GM18511 (cell line): Measurements from ENCODE around the gene NPHP4.
"Not testable (repeated sequence)": the region's sequence is repeated elsewhere in the genome, so short reads cannot be mapped to it uniquely, and the experiment has no call there.

ENCODE experiments used
- ATAC-seq: cut with Tn5 transposase; IDR thresholded peaks from one replicate; pipeline ENCODE4 v1.9.1; 2021; ENCODE audit warnings: mild to moderate bottlenecking, moderate library complexity; ENCODE audit not compliant: unreplicated experiment

NPHP4 gene

DNA sequence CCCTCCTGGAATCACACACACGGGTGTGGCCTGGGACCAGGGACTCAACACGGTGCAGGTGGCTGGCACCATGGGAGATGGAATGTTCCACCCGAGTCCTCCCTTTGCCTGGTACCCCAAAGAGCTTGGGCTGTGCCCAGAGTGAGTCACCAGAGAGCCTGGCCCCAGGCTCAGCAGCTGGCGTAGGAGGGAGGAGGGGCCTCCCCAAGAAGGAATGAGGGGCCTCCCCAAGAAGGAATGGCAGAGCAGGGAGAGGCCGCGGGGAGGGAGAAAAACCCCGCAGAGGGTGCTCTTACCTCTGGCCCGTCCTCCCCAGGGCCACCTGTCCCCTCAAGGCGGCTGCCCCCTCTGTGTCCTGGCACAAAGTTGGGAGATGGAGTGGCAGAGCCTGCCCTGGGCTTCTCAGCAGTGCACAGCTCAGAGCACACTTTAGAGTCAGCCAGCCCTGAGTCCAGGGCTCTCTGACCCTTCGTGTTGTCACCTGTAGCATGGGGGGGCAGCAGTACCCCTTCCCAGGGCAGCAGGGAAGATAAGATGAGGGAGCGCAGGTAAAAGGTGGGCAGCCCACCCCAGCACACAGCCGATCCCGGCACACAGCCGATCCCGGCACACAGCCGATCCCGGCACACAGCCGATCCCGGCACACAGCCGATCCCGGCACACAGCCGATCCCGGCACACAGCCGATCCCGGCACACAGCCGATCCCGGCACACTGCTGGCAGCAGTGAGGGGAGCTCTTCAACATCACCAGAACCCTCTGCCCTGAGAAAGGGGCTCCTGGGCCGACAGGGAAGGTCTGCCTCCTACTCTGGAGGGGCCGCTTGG, 33.3 kb upstream of the NPHP4 start:
- ATAC-seq: no peak

DNA sequence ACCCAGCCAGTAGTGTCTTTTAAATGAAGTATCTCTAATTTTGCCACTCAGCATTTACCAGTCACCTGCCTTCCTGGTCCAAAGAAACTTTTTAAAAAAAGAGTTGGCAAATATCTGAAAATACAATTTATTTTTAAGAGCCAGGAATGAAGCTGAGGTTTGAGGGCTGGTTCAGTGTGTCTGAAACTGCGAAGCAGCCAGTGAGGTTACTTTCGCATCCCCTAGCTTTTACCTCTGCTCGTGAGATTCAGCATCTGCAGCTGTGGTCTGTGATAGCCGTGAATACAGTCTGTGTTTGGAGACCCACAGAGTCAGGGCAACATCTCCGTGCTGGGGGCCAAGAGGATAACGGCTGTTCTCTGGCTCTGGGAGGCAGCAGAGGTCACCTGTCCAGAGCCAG, 32.2 kb upstream of the NPHP4 start:
- no peak for ATAC-seq

DNA sequence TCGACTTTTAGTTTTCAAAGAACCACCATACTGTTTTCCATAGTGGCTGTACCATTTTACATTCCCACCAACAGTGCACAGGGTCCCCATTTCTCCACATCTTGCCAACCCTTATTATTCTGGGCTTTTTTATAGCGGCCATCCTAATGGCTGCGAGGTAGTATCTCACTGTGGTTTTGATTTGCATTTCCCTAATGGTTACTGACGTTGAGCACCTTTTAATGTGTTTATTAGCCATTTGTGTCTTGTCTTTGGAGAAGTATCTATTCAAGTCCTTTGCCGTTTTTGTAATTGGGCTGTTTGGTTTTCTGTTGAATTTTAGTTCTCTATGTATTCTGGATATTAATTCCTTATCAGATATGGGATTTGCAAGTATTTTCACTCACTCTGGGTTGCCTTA, 31.1 kb upstream of the NPHP4 start:
- no peak for ATAC-seq

DNA sequence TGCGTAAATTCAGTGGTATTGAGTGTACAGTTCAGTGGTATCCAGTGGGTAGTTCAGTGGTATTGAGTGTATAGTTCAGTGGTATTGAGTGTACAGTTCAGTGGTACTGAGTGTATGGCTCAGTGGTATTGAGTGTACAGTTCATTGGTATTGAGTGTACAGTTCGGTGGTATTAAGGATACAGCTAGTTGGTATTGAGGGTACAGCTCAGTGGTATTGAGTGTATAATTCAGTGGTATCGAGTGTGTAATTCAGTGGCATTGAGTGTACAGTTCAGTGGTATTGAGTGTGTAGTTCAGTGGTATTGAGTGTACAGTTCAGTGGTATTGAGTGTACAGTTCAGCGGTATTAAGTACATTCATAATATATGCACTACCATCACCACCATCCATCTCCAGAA, 30.0 kb upstream of the NPHP4 start:
- no peak for ATAC-seq

DNA sequence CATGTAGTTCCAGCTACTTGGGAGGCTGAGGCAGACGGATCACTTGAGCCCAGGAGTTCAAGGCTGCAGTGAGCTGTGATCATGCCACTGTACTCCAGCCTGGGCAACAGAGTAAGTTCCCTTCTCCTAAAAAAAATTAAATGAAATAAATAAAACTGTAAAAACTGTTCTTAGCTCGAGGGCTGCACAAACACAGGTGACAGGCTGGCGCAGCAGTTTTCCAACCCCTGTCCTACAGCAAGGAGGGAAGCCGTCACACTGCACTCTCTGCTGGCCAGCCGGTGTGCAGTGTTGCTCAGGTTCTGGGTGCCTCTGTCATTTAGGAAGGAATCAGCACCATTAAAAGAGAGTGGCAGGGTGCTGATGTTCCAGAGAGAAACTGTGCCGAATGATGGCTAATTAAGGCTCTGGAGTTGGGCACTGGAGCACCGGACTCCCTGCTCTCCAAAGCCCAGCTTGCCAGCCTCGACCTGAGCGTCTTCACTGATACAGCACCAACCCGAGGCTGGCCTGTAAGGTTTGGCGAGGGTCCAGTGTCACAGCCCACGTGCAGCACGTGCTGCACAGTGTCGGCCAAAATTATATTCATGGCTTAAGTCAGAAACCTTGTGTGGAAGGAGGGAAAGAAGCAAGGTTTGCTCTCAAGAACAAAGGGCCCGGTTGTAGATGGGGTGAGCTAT, 27.1 kb upstream of the NPHP4 start:
- ATAC-seq: no peak

DNA sequence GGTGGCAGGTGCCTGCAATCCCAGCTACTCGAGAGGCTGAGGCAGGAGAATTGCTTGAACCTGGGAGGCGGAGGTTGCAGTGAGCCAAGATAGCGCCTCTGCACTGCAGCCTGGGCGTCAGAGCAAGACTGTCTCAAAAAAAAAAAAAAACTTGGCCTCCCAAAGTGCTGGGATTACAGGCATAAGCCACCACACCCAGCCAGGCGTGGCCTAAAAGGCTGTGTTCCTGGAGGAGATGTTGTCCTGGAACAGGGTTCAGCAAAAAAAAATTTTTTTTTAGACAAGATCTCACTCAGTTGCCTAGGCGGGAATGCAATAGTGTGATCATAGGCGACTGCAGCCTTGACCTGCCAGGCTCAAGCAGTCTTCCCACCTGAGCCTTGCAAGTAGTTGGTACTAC, 25.4 kb upstream of the NPHP4 start:
- ATAC-seq: not testable (repeated sequence)

DNA sequence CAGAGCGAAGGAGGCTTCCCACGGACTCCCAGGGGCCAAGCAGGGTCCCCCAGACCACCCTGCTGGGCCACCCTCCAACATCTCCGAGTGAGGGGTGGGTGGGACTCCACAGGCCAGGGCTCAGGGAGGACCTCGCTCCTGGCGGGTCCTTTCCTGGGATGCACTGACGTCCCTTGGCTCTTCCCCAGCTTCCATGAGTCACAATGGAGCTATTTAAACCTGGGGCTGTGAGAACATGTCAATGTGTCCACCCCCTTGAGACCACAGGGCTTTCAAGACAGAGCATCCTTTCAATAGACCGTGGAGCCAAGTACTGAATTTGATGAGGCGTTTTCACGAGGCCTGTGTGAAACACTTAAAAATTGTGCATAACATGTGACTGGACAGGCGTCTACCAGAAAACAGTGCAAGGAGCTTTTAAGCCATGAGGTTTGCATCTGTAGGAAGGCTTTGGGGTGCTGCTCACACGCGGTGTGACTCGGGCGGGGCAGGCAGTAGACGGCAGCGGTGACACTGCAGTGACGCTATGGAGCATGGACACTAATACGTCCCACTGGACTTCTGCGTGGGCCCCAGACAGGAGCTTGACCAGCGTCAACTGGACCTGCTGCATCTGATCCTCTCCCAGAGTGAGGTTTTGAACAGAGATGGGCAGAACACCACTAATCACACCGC, 24.1 kb upstream of the NPHP4 start:
- ATAC-seq: no peak

DNA sequence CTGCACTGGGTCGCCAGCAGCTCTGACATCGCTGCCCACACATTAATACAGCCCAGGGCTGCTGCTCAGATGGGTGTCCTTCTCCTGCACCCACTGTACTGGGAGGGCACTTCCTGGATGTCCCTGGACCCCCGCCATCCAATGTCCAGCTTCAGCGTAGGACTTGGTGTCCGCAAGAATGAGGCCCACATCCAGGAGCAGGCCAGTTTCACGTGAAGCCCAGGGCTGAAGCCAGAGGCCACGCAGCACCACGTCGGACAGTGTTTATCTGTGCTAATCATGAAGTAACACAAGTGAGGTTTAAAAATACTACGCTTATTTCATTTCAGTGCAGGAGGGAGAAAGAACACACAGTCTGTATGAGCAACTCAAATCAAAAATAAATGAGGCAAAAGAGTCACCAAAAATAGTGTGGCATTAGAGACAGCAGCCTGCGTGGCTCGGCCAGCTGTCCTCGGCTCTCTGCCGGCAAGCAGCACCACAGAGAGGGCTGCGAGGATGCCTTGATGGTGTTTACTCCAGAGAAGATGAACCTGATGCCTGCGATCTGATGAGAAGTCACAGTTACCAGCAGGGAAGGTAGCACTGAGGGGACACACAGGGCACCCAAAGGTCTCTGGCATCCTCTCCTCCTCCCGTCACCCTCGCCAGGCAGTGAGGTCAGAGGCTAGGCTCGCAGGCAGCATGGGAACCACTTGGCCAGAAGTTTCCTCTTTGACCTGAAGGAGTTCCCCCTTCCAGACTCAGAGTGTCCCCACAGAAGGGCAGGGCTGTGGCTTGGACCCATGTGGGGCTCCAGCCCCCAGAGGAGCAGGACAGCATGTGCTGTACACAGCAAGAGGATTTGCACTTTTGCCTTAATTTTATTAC, 22.1 kb upstream of the NPHP4 start:
- ATAC-seq: no peak

DNA sequence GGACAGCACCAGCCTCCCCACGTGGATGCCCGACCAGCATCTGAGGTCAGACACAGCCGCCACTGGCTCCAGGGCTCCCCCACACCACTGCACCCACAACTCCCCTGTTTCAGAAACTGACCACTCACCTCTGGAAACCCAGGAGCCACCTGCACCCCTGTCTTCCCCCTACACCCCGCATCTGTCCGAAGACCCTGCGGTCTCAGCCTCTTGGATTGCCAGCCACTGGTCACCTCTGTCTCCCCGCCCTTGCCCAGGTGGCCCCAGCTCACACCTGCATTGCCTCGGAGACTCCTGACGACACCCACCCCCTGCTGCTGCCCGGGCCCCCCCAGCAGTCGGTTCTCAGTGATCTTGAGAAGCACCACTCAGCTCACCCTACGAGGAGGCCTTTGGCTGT, 21.3 kb upstream of the NPHP4 start:
- ATAC-seq: no peak

DNA sequence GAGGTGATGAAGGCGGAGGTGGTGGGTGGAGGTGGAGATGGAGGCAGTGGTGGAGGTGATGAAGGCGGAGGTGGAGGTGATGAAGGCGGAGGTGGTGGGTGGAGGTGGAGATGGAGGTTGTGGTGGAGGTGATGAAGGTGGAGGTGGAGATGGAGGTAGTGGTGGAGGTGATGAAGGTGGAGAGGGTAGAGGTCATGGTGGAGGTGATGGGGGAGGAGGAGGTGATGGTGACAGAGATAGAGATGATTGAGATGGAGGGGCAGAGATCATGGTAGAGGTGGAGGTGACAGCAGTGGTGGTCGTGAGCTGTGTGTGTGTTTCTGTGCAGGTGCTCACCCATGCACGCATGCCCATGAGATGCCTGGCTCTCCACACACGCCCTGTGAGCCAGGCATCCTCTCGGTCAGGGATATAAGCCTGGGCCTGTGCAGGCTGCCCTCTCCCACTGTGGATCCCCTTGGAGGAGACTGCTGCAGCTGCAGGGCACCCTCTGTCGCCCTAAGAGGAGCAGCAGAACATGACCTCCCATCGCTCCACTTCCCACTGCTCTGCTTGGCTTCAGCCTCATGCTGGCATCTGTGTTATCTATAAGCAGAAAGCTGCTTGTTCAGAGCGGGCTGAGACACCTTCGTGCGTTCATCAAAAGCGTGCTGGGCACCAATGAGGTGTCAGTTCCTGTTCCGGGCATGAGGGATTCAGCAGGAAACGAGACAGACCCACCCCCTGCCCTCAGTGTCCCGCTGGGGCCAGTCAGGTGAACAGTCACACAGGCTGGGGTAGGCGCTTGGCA, 20.5 kb upstream of the NPHP4 start:
- ATAC-seq: no peak

DNA sequence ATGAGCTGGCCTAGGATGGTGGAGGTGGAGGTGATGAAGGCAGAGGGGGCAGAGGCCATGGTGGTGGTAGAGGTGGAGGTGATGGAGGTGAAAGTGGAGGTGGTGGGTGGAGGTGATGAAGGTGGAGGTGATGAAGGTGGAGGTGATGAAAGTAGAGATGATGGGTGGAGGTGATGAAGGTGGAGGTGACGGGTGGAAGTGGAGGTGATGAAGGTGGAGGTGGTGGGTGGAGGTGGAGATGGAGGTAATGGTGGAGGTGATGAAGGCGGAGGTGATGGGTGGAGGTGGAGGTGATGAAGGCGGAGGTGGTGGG, 19.7 kb upstream of the NPHP4 start:
- no peak for ATAC-seq

DNA sequence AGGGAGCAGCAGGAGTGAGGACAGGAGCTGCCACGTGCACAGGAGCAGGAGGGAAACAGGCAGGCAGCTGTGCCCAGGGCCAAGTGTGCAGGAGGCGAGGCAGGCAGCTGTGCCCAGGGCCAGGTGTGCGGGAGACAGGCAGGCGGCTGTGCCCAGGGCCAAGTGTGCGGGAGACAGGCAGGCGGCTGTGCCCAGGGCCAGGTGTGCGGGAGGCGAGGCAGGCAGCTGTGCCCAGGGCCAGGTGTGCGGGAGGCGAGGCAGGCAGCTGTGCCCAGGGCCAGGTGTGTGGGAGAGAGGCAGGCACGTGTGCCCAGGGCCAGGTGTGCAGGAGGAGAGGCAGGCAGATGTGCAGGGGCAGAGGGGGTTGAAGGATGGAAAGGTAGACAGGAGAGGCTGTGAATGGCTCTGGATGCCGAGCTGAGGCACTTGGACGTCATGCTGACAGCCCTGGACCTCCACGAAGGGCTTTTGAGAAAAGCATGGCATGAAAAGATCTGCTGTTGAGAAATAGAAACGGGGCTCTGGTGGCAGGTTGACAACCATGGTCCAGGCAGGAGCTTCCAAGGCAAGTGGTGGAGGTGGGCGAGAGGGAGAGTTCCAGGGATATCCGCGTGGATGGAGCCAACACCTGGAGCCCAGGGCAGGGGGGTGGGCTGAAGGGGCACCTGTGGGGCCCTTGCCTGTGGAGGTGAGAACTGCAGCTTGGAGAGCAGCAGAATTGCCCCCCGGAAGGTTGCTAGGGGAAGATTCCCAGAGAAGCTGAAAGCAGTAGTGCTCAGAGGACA, 19.1 kb upstream of the NPHP4 start:
- no peak for ATAC-seq

DNA sequence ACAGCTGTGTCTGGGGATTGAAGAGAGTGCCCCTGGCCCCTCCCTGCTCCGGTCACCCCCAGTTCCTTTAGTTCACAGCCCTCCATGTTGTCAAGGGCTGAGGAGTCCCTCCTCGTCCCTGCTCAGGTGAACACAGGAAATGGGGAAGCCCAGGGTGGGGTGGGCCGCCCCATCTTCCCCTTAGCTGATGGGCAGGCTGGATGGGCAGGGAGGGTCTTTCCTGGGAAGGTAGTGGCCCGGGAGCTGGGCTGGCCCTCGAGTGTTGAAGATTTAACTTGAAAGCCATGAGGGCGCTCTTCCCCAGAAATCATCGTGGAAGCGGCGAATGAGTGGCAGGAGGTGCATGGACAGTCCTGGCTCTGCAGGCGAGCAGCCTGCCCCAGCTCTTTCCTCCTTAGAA, 18.3 kb upstream of the NPHP4 start:
- no peak for ATAC-seq

DNA sequence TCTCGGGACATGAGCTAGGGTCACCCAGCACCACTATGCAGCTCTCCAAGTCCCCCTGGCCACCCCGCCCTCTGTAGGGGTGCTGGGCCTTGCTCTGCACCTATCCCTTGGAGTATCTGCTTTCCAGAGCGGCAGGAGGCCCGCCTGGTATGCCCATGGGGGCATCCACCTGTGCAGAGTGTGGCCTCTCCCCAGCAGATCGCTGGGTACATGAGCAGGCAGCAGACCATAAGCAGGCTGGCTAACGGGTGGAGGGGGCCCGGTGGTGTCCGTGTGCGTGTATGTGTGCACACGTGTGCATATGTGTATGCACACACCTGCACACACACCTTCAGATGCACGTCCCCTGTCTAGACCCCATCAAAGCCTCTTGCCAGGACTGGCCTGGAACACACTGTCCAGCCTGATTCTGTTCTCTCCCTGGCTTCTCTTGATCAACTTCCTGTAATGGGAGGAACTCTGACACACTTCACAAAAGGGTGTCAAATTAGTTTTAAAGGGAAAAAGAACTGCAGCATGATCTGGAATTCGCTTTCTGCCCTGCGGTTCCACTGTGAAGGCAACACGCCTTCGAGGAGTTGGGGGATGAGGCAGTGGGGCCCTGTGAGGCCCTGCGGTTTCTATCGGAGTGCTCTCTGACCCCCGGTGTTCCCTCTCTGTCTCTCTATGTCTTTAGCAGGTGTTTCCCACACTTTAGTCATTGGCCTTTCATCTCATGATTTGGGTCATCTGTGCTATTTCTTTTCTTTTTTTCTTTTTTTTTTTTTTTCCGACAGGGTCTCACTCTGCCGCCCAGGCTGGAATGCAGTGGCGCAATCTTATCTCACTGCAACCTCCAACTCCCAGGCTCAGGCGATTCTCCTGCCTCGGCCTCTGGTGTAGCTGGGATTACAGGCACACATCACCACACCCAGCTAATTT, 17.2 kb upstream of the NPHP4 start:
- ATAC-seq: no peak

DNA sequence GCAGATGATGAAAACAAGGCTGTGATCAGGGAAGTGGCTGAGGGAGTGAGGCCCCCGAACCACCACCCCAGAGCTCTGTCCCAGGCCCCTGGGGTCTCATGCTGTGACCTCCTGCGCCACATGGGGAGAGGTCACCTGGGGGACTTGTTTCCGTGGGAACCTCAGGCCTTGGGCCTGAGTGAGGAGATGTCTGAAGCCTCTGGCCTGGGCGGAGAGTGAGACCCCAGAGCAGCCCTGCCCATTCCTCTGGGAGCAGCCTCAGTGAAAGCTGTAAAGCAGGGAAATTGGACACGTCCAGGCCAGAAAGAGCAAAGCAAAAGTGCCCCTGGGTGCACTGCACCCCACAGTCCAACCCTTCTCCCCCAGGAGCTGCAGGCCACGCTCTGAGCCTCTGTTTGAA, 16.5 kb upstream of the NPHP4 start:
- ATAC-seq: no peak

DNA sequence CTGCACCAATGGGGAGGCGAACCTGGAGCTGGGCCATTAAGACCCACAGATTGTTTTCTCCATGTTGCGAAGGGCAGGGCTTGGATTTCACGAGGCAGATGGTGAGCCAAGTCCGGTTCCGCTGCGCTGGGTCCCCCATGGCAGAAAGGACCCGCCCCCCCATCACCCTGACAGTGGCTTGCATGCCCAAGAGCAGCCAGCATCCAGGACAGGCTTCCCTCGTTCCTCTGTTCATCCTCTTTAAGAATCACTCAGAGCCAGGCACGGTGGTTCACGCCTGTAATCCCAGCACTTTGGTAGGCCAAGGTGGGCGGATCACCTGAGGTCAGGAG, 15.8 kb upstream of the NPHP4 start:
- no peak for ATAC-seq

DNA sequence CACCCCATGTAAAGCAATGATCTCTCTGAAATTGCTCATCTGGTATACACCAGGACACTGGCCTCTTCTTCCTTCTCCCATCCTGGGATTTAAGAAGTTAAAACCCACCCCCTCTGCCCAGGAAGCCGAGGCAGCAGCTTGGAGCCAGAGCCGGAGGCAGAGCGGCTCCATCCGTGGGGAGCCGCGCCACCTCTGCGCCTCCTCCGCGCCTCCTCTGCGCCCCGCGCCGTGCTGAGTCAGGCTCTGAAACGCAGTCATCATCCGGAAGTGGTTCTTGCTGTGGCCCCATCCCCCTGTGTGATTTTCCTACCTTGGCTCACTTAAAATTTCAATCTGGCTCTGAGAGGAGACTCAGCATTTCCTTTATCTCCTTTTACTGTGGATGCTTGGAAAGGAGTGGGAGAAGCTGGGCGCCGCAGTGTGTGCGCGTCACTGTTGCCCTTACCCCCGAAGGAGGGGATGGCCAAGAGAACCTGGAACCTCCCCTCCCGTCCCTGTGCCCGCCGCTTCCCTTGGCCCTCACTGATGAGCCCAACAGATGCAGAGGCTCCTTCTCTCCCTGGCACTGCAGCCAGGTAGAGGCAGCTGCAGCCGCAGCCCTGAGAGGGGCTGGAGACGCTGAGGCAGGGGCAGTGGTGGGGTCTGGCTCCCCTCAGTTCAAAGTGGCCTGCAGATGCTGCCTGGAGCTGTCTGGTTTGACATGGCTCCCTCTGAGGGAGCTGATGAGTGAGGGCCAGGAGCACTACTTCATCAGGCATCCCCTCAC, 15.3 kb upstream of the NPHP4 start:
- ATAC-seq: no peak

DNA sequence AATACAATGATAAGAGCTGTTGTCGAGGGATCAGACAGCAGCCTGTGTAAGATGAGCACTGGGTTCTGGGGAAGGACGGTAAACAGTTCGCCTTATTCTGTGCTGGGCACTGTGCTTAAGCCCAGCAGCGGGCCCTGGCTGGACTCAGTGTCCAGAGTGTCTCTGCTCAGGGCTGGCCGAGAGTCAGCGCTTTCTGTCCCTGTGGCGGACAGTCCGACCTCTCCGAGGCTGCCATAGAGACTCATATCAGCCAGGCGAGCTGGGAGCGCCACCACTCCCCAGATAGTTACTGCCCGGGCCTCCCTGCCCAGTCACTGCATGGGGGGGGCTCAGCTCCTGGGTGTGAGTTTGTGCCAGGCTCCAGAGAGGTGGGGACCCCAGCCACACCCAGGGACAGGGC, 14.7 kb upstream of the NPHP4 start:
- no peak for ATAC-seq
